AG09319 (cell line): ENCODE results near the gene PEX3.
"Not testable (repeated sequence)": the region's sequence is repeated elsewhere in the genome, so short reads cannot be mapped to it uniquely, and the experiment has no call there.

ENCODE experiments used
- DNase-seq: peaks from one replicate; pipeline ENCODE4 v3.0.0-alpha.2; 2010; ENCODE audit warnings: low read depth; ENCODE audit errors: extremely low read depth
- CTCF ChIP-seq: IDR thresholded peaks from 2 replicates; pipeline ENCODE4 v1.5.1; 2011; ENCODE audit warnings: low read depth, mild to moderate bottlenecking, inconsistent platforms, low read length, moderate library complexity

PEX3 gene

DNA sequence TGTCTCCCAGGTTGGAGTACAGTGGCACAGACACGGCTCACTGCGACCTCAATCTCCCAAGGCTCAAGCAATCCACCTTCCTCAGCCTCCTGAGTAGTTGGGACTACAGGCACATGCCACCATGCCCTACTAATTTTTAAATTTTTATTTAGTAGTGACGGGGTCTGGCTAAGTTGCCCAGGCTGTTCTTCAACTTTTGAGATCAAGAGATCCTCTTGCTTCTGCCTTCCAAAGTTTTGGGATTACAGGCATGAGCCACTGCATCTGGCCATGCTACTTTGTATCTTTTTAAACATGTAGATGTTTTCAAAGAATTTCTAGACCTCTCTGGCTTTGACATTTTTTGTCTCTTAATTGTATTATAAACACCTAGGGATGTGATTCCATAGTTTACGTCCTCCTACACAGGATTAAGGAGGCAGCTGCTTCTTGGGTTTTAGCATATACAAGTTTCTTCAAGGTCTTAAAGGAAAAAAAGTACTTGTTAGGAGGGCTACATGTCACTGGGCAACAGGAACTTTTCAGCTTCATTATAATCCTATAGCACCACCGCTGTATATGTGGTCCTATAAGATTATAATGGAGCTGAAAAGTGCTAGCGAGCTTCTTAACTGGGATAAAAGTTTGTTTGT lies 1.4 kb upstream of the PEX3 start:
- DNase-seq, result no peak
- no peak for TF ChIP-seq CTCF

DNA sequence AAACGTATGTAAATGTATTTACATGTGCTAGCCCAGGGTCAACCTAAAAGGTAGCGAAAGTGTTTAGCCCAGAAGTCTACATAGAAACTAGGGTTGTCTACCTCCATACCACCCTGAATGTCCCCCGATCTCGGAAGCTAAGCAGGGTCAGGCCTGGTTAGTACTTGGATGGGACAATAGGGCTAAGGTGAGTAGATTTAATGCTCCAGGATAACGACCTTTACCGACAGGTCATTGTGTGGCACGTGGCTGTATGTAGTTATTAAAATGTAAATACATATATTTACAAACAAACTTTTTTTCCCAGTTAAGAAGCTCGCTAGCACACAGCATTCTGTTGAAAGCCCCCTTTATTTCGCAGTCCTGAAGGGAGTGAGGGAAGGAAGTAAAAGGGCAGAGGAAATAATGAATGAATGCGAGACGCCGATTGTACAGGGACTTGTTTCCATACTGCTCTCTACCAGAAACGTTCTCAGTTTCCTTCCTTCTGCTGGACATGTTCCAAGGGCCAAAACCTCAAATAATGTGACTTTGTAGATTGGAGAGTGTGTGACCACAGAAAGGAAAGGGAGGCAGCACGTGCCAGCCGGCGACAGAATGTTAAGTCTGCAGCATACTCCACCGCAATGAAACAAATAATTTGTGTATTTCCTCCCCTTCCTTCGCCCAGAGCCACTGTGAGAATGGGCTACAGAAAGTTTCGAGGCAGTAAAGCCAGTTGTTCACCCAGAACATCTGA lies 722 bp upstream of the PEX3 start:
- no peak for DNase-seq
- TF ChIP-seq CTCF, result no peak

DNA sequence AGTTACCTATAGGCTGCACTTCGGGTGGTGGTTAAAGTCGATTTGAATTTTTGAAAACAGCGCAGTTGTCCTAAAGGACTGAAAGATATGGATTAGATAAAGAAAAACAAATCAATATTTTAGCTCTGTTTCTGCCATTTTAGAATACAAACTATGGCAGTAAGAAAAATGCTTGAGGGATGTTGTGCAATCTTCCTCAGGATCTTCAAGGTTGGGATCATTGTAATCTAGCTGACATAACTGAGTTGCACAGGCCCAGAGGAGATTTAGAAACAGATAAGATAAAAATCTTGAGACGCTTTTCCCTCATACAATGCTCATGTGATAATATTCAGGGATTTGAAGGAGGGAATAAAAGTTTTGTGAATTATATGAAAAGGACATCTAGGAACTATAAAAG lies 926 bp downstream of the PEX3 start:
- no peak for TF ChIP-seq CTCF
- no peak for DNase-seq

GRCh38 chr6:143457563-143458359 lies 7.2 kb downstream of the PEX3 start:
- no peak for TF ChIP-seq CTCF
- DNase-seq, result no peak

- TF ChIP-seq CTCF, result no peak
- no peak for DNase-seq
Measured at GRCh38 chr6:143465546-143465945, 14.9 kb downstream of the PEX3 start.

DNA sequence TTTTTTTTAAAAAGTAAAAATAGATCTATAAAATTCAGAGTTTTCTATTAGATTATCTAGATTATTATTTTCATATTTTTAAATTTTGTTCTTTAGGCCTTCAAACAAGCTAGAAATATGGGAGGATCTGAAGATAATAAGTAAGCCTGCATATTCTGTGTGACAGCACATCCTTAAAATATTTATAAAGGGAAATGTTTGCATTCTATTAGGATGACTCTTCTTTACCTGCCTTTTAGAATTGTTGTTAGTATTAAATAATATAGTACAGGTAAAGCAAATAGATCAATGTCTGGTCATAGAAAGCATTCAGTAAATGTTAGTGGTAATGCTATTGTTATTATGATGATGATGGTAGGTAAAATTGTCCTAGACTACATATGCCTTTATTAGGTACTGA lies 17.4 kb downstream of the PEX3 start:
- no peak for DNase-seq
- no peak for TF ChIP-seq CTCF

GRCh38 chr6:143468823-143469222 lies 18.2 kb downstream of the PEX3 start:
- DNase-seq, result not testable (repeated sequence)
